WERI-Rb-1 (cell line): ENCODE data around the gene C19orf81.
"Not testable (repeated sequence)": the region's sequence is repeated elsewhere in the genome, so short reads cannot be mapped to it uniquely, and the experiment has no call there.

Experiments
- DNase-seq: peaks from one replicate; pipeline ENCODE4 v3.0.0-alpha.2; 2020
- H3K27ac ChIP-seq: fragments of 250-450 bp; sonication (Bioruptor Pico); 2 replicates; pipeline ENCODE4 v1.5.1; 2020; ENCODE audit warnings: mild to moderate bottlenecking, moderate library complexity
- H3K27me3 ChIP-seq: fragments of 250-450 bp; sonication (Bioruptor Pico); 2 replicates; pipeline ENCODE4 v1.5.1; 2021; ENCODE audit warnings: mild to moderate bottlenecking, low read depth, moderate library complexity; ENCODE audit not compliant: insufficient read depth, severe bottlenecking
- H3K36me3 ChIP-seq: fragments of 250-450 bp; sonication (Bioruptor Pico); 2 replicates; pipeline ENCODE4 v1.5.1; 2020; ENCODE audit warnings: mild to moderate bottlenecking, moderate library complexity
- H3K4me3 ChIP-seq: 2 replicates; pipeline ENCODE4 v1.5.1; 2011; ENCODE audit warnings: low read depth, mild to moderate bottlenecking, control low read depth, low read length
- H3K9me3 ChIP-seq: fragments of 250-450 bp; sonication (Bioruptor Pico); 2 replicates; pipeline ENCODE4 v1.5.1; 2021; ENCODE audit warnings: mild to moderate bottlenecking, moderate library complexity; ENCODE audit not compliant: severe bottlenecking
- CTCF ChIP-seq: IDR thresholded peaks from 2 replicates; pipeline ENCODE4 v1.5.1; 2011; ENCODE audit warnings: low read depth, mild to moderate bottlenecking, control low read depth, inconsistent platforms, low read length

The C19orf81 gene

GRCh38 chr19:50604264-50605073, 44.8 kb upstream of the C19orf81 start:
- peak; percentile 54 for DNase-seq
- Histone ChIP-seq H3K4me3 (peak overlapping the region; percentile 8; the same call in 1 of the 2 replicates), H3K27me3 (peaks cover 31% of the 10 kb centered on the region)
- peak; percentile 45 for TF ChIP-seq CTCF
- not testable (repeated sequence) for H3K9me3 ChIP-seq, H3K27ac ChIP-seq, H3K36me3 ChIP-seq

- H3K36me3 ChIP-seq, H3K27ac ChIP-seq, H3K9me3 ChIP-seq: not testable (repeated sequence)
- TF ChIP-seq CTCF, result peak; percentile 22; the same call in 1 of the 2 replicates
- peak; percentile 61 for DNase-seq
- Histone ChIP-seq H3K4me3 (peak overlapping the region; percentile 31), H3K27me3 (peaks cover 27% of the 10 kb centered on the region)
Observed at GRCh38 chr19:50606059-50606836, 43.0 kb upstream of the C19orf81 start.

GRCh38 chr19:50607388-50607787, 41.9 kb upstream of the C19orf81 start:
- no peak for TF ChIP-seq CTCF
- Histone ChIP-seq H3K27ac (no peak overlapping the region), H3K9me3 (peaks cover 7% of the 10 kb centered on the region), H3K27me3 (peaks cover 24% of the 10 kb centered on the region), H3K4me3 (no peak overlapping the region), H3K36me3 (no peaks in the 10 kb centered on the region)
- no peak for DNase-seq

- Histone ChIP-seq H3K9me3 (peaks cover 7% of the 10 kb centered on the region), H3K27ac (no peak overlapping the region), H3K4me3 (no peak overlapping the region), H3K36me3 (no peaks in the 10 kb centered on the region), H3K27me3 (peaks cover 16% of the 10 kb centered on the region)
- peak; percentile 97 for DNase-seq
- peak; percentile 84 for TF ChIP-seq CTCF
Observed at GRCh38 chr19:50607874-50608785, 41.1 kb upstream of the C19orf81 start.

- not testable (repeated sequence) for H3K27me3 ChIP-seq, H3K36me3 ChIP-seq, H3K4me3 ChIP-seq, H3K9me3 ChIP-seq, DNase-seq, H3K27ac ChIP-seq
Observed at GRCh38 chr19:50612504-50613404, 36.5 kb upstream of the C19orf81 start.

- not testable (repeated sequence) for H3K27ac ChIP-seq, H3K36me3 ChIP-seq, H3K27me3 ChIP-seq, H3K9me3 ChIP-seq, DNase-seq, H3K4me3 ChIP-seq
Observed at GRCh38 chr19:50618379-50618778, 30.9 kb upstream of the C19orf81 start.

- DNase-seq, H3K36me3 ChIP-seq, H3K4me3 ChIP-seq, H3K27me3 ChIP-seq, H3K27ac ChIP-seq, H3K9me3 ChIP-seq: not testable (repeated sequence)
Observed at GRCh38 chr19:50619184-50619583, 30.1 kb upstream of the C19orf81 start.

- H3K27ac ChIP-seq, result not testable (repeated sequence)
Observed at GRCh38 chr19:50620394-50620906, 28.8 kb upstream of the C19orf81 start.

More at GRCh38 chr19:50620394-50620906, 28.8 kb upstream of the C19orf81 start:
- not testable (repeated sequence) for H3K27me3 ChIP-seq, H3K4me3 ChIP-seq, H3K9me3 ChIP-seq, DNase-seq, H3K36me3 ChIP-seq
